ENCODE measurements around the gene DGKB. TPM values are rescaled to one million over a fixed set of nuclear protein-coding genes. Genes with fewer than 3 reads are reported as not detected.

The DGKB gene
- not detected in 2 replicates for total RNA-seq

GRCh38 chr7:14902589-14903067 is at the start of gene DGKB:
Gene DGKB, minus strand, starts transcription at chr7:14902751.
- no peak for DNase-seq (ENCODE audit: low read depth, low spot score)

GRCh38 chr7:14950013-14950412 is 47.5 kb upstream of the DGKB start:
- DNase-seq (ENCODE audit: low read depth, low spot score) = no peak

- DNase-seq (ENCODE audit: low read depth, low spot score) = no peak
These were observed 35.6 kb upstream of the DGKB start for GRCh38 chr7:14938181-14938580.

- no peak for DNase-seq (ENCODE audit: low read depth, low spot score)
These were observed 35.0 kb upstream of the DGKB start for GRCh38 chr7:14937581-14937980.

GRCh38 chr7:14936554-14936953 is 34.0 kb upstream of the DGKB start:
- DNase-seq (ENCODE audit: low read depth, low spot score) = no peak

GRCh38 chr7:14934839-14935238 is 32.3 kb upstream of the DGKB start:
- DNase-seq (ENCODE audit: low read depth, low spot score) = no peak

- DNase-seq (ENCODE audit: low read depth, low spot score) = no peak
These were observed 29.1 kb upstream of the DGKB start for GRCh38 chr7:14931511-14932215.

GRCh38 chr7:14924398-14924797 is 21.8 kb upstream of the DGKB start:
- DNase-seq (ENCODE audit: low read depth, low spot score) = no peak

- no peak for DNase-seq (ENCODE audit: low read depth, low spot score)
These were observed 8.5 kb upstream of the DGKB start for GRCh38 chr7:14911077-14911476.

- no peak for DNase-seq (ENCODE audit: low read depth, low spot score)
These were observed 6.1 kb upstream of the DGKB start for GRCh38 chr7:14908697-14909096.

- no peak for DNase-seq (ENCODE audit: low read depth, low spot score)
These were observed 3.2 kb upstream of the DGKB start for GRCh38 chr7:14905764-14906163.

GRCh38 chr7:14900051-14900450 is 2.5 kb downstream of the DGKB start:
- DNase-seq (ENCODE audit: low read depth, low spot score) = no peak

GRCh38 chr7:14899030-14899429 is 3.5 kb downstream of the DGKB start:
- DNase-seq (ENCODE audit: low read depth, low spot score) = no peak

GRCh38 chr7:14896461-14896860 is 6.1 kb downstream of the DGKB start:
- DNase-seq (ENCODE audit: low read depth, low spot score) = no peak

- no peak for DNase-seq (ENCODE audit: low read depth, low spot score)
These were observed 7.7 kb downstream of the DGKB start for GRCh38 chr7:14894826-14895225.

- no peak for DNase-seq (ENCODE audit: low read depth, low spot score)
These were observed 9.6 kb downstream of the DGKB start for GRCh38 chr7:14892961-14893360.

GRCh38 chr7:14891289-14891688 is 11.3 kb downstream of the DGKB start:
- DNase-seq (ENCODE audit: low read depth, low spot score) = no peak

GRCh38 chr7:14888962-14889361 is 13.6 kb downstream of the DGKB start:
- DNase-seq (ENCODE audit: low read depth, low spot score) = no peak

- DNase-seq (ENCODE audit: low read depth, low spot score) = no peak
These were observed 16.0 kb downstream of the DGKB start for GRCh38 chr7:14886533-14886932.

- DNase-seq (ENCODE audit: low read depth, low spot score) = no peak
These were observed 26.5 kb downstream of the DGKB start for GRCh38 chr7:14875941-14876587.

- no peak for DNase-seq (ENCODE audit: low read depth, low spot score)
These were observed 30.7 kb downstream of the DGKB start for GRCh38 chr7:14871880-14872279.

- no peak for DNase-seq (ENCODE audit: low read depth, low spot score)
These were observed 32.2 kb downstream of the DGKB start for GRCh38 chr7:14870394-14870793.

- DNase-seq (ENCODE audit: low read depth, low spot score) = no peak
These were observed 33.6 kb downstream of the DGKB start for GRCh38 chr7:14868937-14869336.
